GM19099 (cell line): ENCODE data around the gene GRAMD2B.

ENCODE experiments used
- POLR2A ChIP-seq: IDR thresholded peaks from 3 replicates; pipeline ENCODE4 v1.6.1; 2011; ENCODE audit warnings: low read depth; ENCODE audit not compliant: insufficient read length; ENCODE audit errors: extremely low read depth

Gene GRAMD2B

DNA sequence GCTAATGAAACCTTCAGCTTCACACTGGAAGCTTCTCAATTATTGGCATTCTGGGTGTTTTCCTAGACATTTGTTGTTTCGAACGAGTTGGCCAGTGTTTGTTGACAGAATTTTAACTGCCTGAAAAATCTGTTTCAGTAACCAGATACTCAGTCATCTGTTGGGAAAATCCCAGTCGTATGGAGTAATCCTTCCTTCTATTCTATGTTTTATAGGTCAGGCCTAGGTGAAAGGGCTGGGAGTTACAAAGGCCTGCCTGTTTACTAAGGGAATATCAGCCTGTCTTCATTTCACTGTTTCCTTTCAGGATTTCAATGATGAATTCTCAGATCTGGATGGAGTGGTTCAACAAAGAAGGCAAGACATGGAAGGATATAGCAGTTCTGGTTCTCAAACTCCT, 59.9 kb downstream of the GRAMD2B start:
- no peak for TF ChIP-seq POLR2A

DNA sequence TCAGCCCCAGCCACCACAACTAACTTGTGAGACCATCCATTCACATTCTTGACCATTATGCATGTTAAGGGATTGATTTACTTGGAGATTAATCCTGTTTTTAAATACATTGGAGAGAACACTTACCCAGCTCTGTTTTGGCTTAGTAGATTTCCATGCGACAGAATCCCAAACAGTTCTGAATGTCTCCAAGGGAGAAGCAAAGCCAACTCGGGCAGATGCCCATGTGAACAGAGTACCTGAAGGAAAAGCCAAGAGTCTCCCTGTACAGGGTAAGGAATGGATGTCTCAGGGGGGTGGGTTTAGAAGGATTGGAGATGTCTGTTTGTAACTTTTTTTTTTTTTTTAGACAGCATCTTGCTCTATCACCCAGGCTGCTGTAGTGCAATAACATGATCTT, 61.0 kb downstream of the GRAMD2B start:
- TF ChIP-seq POLR2A = no peak

DNA sequence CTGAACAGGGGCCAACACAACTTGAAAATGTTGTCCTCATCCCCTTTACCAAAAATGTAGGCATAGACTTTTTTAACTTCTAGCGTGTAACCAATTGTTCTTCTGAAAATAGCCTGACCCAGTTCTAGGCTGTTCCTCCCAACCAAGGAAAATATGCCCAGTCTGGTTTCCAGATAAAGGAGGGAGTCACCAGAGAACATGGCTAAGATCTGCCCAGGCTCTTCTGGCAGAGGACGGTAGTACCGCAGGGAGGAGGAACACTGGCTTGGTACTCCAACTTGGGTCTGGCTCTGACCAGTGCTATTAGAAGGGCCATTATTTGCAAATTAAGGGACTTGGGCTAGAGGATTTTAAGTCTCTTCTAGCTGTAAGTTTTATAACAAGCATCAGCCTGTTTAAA, 63.1 kb downstream of the GRAMD2B start:
- no peak for TF ChIP-seq POLR2A

DNA sequence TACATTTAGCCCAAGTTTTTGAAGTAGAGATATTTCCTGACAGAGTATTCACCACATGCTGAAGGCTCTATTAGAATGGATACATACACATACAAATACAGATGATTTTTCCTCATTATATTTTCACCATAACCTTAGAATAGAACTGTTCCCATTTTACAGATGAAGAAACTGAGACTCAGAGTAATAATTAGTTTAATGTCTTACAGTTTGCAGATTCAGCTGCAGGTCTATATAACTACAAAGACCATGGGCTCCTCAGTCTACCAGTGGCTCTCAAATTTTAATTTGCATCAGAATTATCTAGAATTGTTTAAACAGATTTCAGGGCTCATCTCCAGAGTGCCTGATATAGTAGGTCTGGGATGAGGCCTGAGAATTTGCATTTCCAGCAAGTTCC, 64.4 kb downstream of the GRAMD2B start:
- no peak for TF ChIP-seq POLR2A

DNA sequence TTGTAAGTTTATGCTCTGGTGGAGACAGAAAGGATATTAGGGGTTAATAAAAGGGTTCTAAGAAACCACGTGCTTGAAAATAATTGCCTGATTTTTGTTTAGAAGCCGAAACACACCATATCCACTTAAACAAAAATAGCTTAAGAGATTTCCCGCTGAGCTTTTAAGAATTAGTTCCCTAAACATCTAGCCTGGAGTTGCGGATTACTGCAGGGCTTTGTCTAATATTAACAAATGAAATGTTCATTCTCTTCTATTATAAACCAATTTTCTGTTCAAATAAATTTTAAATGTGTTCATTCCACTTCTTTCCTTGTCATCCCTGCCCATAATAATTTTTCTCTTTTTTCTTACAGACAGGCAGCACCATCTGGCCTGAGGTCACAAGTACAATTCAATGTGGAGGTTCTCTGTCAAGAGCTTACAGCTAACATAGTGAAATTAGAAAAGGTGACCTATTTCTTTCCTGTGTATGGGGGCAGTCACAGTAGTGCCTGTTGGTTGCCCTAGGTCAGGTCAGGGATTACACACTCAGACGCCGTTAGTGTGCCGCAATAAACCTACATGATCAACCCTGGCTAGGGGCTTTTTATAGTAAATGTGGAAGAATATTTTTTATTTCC, 65.3 kb downstream of the GRAMD2B start:
- TF ChIP-seq POLR2A = no peak

DNA sequence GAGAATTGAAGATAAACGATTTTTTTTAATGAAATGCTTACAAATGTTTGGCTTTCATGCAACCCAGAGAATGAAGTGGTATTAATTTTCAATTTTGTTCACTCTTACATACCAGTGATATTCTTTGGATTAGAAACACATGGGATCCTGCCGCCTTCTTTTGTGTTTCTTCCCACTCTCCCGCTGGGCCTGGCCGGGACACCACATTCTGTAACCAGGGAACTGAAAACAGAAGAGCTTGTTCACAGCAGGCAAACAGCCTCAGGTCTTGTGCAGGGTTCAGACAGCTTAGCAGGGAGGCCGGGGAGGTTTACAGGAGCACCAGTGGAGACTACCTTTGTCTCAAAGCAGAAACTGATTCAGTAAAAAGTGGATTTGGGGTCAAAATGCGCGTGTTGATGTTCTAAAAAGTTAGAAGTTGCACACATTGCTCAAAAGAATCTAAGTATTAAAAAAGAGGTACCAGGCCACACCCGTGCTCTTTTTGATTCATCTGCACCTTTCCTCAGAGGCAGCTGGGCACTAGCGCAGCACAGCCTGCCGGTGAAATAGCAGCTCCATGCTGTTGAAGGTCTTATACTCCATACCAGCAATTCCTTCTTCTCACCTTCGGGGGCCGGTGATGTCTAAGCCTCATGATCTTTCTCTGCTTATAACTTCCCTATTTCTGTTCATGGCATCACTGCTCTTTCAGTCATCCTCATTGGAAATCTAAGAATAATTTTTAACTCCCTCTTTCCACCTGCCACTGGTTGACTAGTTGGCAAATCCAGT, 67.1 kb downstream of the GRAMD2B start:
- no peak for TF ChIP-seq POLR2A

DNA sequence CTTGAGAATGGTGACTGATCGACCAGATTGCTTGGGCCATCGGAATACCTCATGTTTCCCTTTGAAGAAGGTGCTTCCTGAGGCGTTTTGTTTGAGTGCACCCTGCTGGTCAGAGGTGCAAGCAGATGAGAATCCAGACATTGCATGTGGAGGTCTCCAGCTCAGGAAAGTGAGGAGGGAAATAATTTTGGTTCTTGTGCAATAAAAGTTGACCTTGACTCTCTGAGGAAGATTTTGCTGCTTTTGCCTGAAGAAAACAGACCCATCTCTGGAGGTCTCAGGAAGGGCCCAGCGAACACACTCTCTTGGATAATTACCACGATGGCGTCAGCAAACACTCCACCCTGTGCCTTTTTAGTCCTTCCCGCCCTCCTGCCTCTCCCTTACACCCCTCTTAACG, 69.7 kb downstream of the GRAMD2B start:
- TF ChIP-seq POLR2A = no peak

DNA sequence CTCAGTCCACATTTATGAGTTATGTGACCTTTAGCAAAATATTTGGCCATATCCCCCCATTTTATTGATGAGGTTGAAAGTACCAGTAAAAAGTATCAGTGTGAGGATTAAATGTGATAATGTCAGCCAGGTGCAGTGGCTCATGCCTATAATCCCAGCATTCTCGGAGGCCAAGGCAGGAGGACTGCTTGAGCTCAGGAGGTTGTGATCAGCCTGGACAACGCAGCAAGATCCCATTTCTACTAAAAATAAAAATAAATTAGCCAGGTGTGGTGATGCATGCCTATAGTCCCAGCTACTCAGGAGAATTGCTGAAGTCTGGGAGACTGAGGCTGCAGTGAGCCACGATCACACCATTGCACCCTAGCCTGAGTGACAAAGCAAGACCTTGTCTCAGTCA, 71.2 kb downstream of the GRAMD2B start:
- TF ChIP-seq POLR2A = no peak

DNA sequence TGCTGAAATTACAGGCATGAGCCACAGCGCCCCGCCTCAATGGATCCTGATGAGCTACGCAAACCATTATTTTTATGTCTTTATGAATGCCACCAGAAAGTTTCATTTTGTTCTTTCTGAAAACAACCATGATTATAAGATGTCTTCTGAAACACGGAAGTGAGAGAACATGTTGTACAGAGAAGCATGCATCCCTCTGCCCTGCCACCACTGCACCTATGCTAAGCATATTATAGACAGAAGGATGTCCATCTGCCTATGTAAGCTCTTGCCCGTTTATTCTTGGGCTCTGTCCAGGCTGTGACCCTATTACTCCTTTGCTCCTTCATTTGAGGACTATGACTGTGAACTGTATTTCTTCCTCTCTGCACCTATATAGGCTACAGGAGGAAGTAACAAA, 74.3 kb downstream of the GRAMD2B start:
- no peak for TF ChIP-seq POLR2A

DNA sequence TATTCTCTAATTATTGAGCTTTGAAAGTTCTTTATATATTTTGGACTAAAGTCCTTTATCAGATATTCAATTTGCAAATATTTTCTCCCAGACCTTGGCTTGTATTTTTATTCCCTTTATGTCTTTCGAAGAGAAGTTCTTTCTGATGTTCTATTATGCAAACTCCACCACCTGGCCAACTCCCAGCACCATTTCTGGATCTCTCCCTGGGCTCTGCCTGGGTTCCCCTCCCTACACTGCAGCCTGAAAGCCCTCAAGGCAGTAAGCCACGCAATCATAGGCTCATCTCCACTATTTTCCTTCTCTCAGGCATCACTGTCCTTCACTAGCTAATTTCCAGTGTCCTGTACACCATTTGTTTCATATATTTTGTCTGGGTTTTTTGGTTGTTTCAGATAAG, 76.1 kb downstream of the GRAMD2B start:
- no peak for TF ChIP-seq POLR2A

DNA sequence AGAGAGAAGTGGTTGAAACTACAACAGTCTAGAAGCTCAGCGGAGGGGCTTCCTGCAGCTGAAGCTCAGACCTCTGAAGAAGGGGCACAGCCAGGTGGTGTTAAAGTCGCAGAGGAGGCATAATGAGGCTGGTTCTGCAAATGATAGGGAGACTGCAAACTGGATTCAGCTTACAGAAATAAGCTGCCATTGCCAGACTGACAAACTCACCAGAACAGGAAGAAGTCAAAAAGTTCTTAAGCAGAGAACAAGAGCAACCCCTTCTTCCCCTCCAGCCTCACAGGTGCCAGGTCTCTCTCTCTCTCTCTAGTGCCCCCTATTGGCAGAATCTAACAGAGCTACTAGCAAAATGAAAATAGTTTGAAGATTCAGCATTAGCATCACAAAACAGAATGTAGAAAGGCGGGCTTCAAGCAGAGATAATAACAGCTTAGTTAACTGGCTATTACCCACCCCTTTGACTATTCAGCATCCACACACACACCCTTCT, 76.7 kb downstream of the GRAMD2B start:
- no peak for TF ChIP-seq POLR2A

DNA sequence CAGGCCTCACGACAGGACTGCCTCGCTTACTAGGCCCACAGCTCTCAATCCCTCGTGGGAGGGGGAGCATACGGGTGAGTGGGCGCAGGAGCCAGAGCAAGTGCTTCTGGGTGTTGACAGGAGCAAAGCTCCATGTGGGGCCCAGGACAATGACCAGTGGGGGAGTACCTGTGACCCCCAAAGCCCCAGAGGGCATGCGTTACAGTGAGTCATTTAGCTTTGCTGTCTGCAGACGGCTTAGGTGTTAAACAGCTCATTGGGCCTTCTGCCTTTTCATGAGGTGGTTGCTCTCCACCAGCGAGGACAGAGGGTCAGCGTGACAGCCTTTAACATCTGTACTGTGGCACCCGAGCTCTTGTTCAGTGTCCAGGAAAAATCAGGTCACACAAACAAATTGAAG, 78.2 kb downstream of the GRAMD2B start:
- TF ChIP-seq POLR2A = no peak

DNA sequence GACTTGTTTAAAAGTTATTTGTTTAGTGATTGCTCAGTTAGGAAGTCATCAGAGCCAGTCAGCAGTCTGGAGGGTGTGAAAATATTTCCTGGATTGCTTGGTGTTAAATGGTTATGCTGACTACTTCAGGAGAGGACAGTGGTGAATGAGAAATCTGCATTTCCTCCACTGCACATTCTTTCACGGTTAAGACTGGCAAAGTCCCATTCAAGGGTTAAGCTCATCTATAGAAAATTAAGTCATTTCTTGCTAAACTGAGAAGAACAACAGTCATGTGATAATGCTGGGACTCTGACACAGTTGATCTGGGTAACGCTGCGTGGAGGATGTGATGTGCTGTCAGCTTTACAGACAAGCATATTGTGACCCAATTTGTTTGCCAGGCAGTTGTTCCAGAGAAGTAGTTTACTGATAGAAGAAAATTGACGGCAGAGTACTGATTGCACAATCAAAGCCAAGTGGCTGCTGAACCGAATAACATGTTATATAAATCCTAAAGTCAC, 80.4 kb downstream of the GRAMD2B start:
- TF ChIP-seq POLR2A = no peak

DNA sequence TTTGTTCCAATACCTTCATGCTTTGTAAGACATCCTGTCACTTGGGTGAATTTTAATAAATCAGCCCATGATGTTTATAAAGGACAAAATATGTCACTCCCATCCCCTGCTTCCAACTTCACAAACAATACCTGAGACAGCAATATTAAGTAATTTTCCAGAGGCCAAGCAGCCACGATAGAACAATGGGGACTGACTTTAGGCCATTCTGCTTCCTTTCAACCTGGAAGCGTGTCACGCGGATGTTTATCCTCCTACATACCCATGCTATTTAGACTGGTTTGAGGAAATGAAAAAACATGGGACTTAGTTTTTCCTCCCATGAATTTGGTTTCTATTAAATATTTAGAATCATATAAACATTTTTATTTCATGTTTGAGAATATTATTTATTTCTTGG, 82.9 kb downstream of the GRAMD2B start:
- no peak for TF ChIP-seq POLR2A

DNA sequence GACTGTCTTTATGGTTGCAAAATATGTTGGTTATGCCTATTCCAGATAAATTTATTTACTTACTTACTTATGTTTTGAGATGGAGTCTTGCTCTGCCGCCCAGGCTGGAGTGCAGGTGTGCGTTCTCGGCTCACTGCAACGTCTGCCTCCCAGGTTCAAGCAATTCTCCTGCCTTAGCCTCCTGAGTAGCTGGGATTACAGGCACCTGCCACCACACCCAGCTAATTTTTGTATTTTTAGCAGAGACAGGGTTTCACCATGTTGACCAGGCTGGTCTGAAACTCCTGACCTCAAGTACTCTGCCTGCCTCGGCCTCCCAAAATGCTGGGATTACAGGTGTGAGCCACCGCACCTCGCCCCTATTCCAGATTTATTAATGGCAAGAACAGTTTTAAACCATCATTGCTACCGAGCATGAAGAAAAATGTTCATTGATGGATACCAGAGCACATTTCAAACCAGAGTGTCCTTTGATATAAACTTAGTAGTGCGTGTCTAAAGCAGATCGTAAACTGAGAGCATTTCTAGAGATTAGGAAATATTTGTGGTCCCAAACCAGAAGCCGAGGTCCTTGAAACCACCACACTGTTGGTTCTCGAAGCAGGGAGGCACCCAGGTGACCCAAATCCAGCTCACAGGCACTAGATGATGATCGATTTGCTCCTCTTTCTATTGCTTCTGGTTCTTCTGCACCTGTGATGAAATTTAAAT, 85.2 kb downstream of the GRAMD2B start:
- no peak for TF ChIP-seq POLR2A

DNA sequence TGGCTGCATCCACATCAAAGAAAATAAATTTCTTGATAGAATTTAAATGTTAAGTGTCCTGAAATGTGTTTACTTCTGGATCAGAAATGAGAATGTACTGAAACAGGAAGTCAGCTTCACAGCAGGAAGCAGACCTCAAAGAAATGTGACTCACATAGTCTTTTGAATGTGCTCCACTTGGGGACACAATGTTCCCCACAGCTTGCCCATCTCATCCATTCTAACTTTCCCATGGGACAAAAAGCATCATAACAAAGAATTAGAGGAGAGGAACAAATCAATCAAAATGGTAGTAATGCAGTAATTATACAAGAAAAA, 85.7 kb downstream of the GRAMD2B start:
- no peak for TF ChIP-seq POLR2A
